ENCODE measurements around the gene SPECC1L. TPM values are rescaled to one million over a fixed set of nuclear protein-coding genes. Genes with fewer than 3 reads are reported as not detected.

The SPECC1L gene
- total RNA-seq, 4 donors from 2014 or later, result 65.2 to 102 (median 69.2) TPM

GRCh38 chr22:24370401-24370800, 99.8 kb downstream of the SPECC1L start:
- H3K27ac ChIP-seq, result no peak overlapping the region
- intact Hi-C loops (cut with DNase I), result no loop called here
- H3K9me3 ChIP-seq, result no peaks in the 10 kb centered on the region
- no peaks in the 10 kb centered on the region for H3K27me3 ChIP-seq
- WGBS, 2 donors, result 76 to 79% methylated on average over 2 of the region's 2 CpGs
- no peak overlapping the region for H3K4me3 ChIP-seq (replicated peaks in 1 of 3)
- H3K4me1 ChIP-seq, result no peaks in the 10 kb centered on the region
- no peak for TF ChIP-seq POLR2A (IDR thresholded peaks at IDR 0.05)
- TF ChIP-seq CTCF (IDR thresholded peaks at IDR 0.05), result no peak
- H3K36me3 ChIP-seq, result peaks cover 35 to 36% of the 10 kb centered on the region in 2 donors
- DNase-seq, result no peak

GRCh38 chr22:24376002-24376401, 105.4 kb downstream of the SPECC1L start:
- no peaks in the 10 kb centered on the region for H3K27me3 ChIP-seq
- 94 to 97% methylated on average over 2 of the region's 2 CpGs for WGBS, 2 donors
- H3K36me3 ChIP-seq, result peaks cover 11 to 22% of the 10 kb centered on the region in 2 donors
- no peaks in the 10 kb centered on the region for H3K9me3 ChIP-seq
- TF ChIP-seq CTCF (IDR thresholded peaks at IDR 0.05) (no peak), POLR2A (IDR thresholded peaks at IDR 0.05) (no peak)
- no peak overlapping the region for H3K4me3 ChIP-seq (replicated peaks in 1 of 3)
- H3K4me1 ChIP-seq, result no peaks in the 10 kb centered on the region
- DNase-seq, result no peak
- intact Hi-C loops (cut with DNase I), result no loop called here
- H3K27ac ChIP-seq, result no peak overlapping the region

- no peak overlapping the region for H3K27ac ChIP-seq
- TF ChIP-seq POLR2A (IDR thresholded peaks at IDR 0.05) (no peak), CTCF (IDR thresholded peaks at IDR 0.05) (no peak)
- no peaks in the 10 kb centered on the region for H3K9me3 ChIP-seq
- DNase-seq, result no peak
- H3K27me3 ChIP-seq, result no peaks in the 10 kb centered on the region
- H3K36me3 ChIP-seq, result peaks cover 10 to 20% of the 10 kb centered on the region in 2 donors
- 87 to 88% methylated on average over 3 of the region's 3 CpGs for WGBS, 2 donors
- no peak overlapping the region for H3K4me3 ChIP-seq (replicated peaks in 1 of 3)
- intact Hi-C loops (cut with DNase I), result no loop called here
- no peaks in the 10 kb centered on the region for H3K4me1 ChIP-seq
Measured at GRCh38 chr22:24376586-24376985, 106.0 kb downstream of the SPECC1L start.

GRCh38 chr22:24379536-24379935, 108.9 kb downstream of the SPECC1L start:
- 85 to 87% methylated on average over 2 of the region's 2 CpGs for WGBS, 2 donors
- no peak overlapping the region for H3K27ac ChIP-seq
- intact Hi-C loops (cut with DNase I), result no loop called here
- TF ChIP-seq CTCF (IDR thresholded peaks at IDR 0.05), result no peak
- no peak for TF ChIP-seq POLR2A (IDR thresholded peaks at IDR 0.05)
- no peaks in the 10 kb centered on the region for H3K4me1 ChIP-seq
- H3K4me3 ChIP-seq (replicated peaks in 1 of 3), result no peak overlapping the region
- no peak for DNase-seq
- no peaks in the 10 kb centered on the region for H3K9me3 ChIP-seq
- H3K36me3 ChIP-seq, result peaks cover 0 to 13% of the 10 kb centered on the region in 2 donors
- H3K27me3 ChIP-seq, result no peaks in the 10 kb centered on the region

- Histone ChIP-seq H3K4me1 (no peaks in the 10 kb centered on the region), H3K36me3 (peaks cover 0 to 13% of the 10 kb centered on the region in 2 donors), H3K27ac (no peak overlapping the region), H3K4me3 (replicated peaks in 1 of 3) (no peak overlapping the region), H3K9me3 (no peaks in the 10 kb centered on the region), H3K27me3 (no peaks in the 10 kb centered on the region)
- 86 to 92% methylated on average over 7 of the region's 7 CpGs for WGBS, 2 donors
- no peak for DNase-seq
- intact Hi-C loops (cut with DNase I), result no loop called here
- TF ChIP-seq POLR2A (IDR thresholded peaks at IDR 0.05), result no peak
- no peak for TF ChIP-seq CTCF (IDR thresholded peaks at IDR 0.05)
Measured at GRCh38 chr22:24380220-24380904, 109.7 kb downstream of the SPECC1L start.
